Activated CD8-positive, alpha-beta T cell treated with anti-CD3 and anti-CD28 coated beads for 36 hours (primary cell): ENCODE measurements around the gene LAGE3. TPM values are rescaled to one million over a fixed set of nuclear protein-coding genes. Genes with fewer than 3 reads are reported as not detected.

Experiments
- ATAC-seq: fragments of 200-7000 bp; cut with Tn5 transposase; one replicate; pipeline ENCODE4 v1.10.0; 2021; ENCODE audit warnings: mild to moderate bottlenecking, moderate library complexity
- CTCF ChIA-PET: fragments of 350-600 bp; sonication (Branson Sonifier 250); formaldehyde crosslinking; loops from one replicate; lab custom pipeline; 2021; ENCODE audit warnings: antibody characterized with exemption; lab: Charles Lee
- POLR2A ChIA-PET: fragments of 350-600 bp; sonication (Branson Sonifier 250); formaldehyde crosslinking; loops from one replicate; lab custom pipeline; 2021; ENCODE audit warnings: antibody characterized with exemption; lab: Charles Lee
- DNase-seq: peaks from one replicate; pipeline ENCODE4 v3.0.0-alpha.2; 2020
- H3K27ac Mint-ChIP-seq: one replicate; pipeline ENCODE4 v1.8.0; 2021; ENCODE audit warnings: mild to moderate bottlenecking, mixed read lengths
- H3K27me3 Mint-ChIP-seq: one replicate; pipeline ENCODE4 v1.8.0; 2021; ENCODE audit warnings: mixed read lengths
- H3K36me3 Mint-ChIP-seq: one replicate; pipeline ENCODE4 v1.8.0; 2021; ENCODE audit warnings: low read depth, mixed read lengths
- H3K4me1 Mint-ChIP-seq: one replicate; pipeline ENCODE4 v1.8.0; 2021; ENCODE audit warnings: low read depth, mixed read lengths
- H3K4me3 Mint-ChIP-seq: one replicate; pipeline ENCODE4 v1.8.0; 2021; ENCODE audit warnings: mild to moderate bottlenecking, moderate library complexity, mixed read lengths
- H3K9me3 Mint-ChIP-seq: one replicate; pipeline ENCODE4 v1.8.0; 2021; ENCODE audit warnings: mixed read lengths
- intact Hi-C: fragments of 100-400 bp; cut with micrococcal nuclease; formaldehyde crosslinking; loops from one replicate; pipeline ENCODE4 v1.10.0; 2022
- total RNA-seq, 2 experiments: library from RNA; stranded (reverse); gene quantifications; one replicate each; pipeline ENCODE4 v1.2.3, GENCODE V29; 2021
- TF ChIP-seq, protein P1 (sequence below): fragments of 200-600 bp; IDR thresholded peaks from one replicate; pipeline ENCODE4 v1.8.0; 2022; ENCODE audit warnings: antibody characterized with exemption, mild to moderate bottlenecking

LAGE3 gene
- total RNA-seq, 2 experiments from 2014 or later: 49.8 to 50.1 TPM

DNA sequence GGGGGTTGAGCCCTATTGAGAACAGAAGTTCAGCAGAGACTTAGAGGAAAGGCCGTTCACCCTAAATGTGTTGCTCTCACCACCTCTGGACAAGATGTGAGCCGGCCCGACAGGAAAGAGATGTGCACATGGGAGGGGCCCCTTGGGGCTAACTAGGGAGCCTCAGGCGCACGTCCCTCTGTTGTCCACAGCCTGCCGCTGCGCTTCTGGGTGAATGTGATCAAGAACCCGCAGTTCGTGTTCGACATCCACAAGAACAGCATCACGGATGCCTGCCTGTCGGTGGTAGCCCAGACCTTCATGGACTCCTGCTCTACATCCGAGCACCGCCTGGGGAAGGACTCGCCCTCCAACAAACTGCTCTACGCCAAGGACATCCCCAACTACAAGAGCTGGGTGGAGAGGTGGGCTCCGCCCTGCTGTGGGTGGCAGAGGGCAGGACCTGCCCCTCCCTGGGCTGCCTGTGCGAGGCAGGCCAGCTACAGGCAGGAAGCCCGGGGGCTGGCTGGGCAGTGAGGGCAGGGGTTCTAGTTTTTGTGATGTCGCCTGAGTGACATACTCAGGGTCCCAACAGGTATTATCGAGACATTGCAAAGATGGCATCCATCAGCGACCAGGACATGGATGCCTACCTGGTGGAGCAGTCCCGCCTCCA lies 8.0 kb downstream of the LAGE3 start:
- H3K4me1 Mint-ChIP-seq: peaks cover 4% of the 10 kb centered on the region
- ChIA-PET POLR2A (interaction anchor here (0.7 kb wide), 1 partner anchor 9 kb away, joined by 3 read pairs; no protein-coding TSS in a partner anchor), CTCF (no interaction called here)
- H3K36me3 Mint-ChIP-seq: peaks cover 5% of the 10 kb centered on the region
- intact Hi-C loops: no loop called here
- H3K4me3 Mint-ChIP-seq: no peak overlapping the region
- H3K27ac Mint-ChIP-seq: no peak overlapping the region
- no peaks in the 10 kb centered on the region for H3K9me3 Mint-ChIP-seq
- H3K27me3 Mint-ChIP-seq: no peaks in the 10 kb centered on the region
- DNase-seq (no peak), ATAC-seq (no peak)
- TF ChIP-seq, protein P1, sequence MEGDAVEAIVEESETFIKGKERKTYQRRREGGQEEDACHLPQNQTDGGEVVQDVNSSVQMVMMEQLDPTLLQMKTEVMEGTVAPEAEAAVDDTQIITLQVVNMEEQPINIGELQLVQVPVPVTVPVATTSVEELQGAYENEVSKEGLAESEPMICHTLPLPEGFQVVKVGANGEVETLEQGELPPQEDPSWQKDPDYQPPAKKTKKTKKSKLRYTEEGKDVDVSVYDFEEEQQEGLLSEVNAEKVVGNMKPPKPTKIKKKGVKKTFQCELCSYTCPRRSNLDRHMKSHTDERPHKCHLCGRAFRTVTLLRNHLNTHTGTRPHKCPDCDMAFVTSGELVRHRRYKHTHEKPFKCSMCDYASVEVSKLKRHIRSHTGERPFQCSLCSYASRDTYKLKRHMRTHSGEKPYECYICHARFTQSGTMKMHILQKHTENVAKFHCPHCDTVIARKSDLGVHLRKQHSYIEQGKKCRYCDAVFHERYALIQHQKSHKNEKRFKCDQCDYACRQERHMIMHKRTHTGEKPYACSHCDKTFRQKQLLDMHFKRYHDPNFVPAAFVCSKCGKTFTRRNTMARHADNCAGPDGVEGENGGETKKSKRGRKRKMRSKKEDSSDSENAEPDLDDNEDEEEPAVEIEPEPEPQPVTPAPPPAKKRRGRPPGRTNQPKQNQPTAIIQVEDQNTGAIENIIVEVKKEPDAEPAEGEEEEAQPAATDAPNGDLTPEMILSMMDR: no peak

DNA sequence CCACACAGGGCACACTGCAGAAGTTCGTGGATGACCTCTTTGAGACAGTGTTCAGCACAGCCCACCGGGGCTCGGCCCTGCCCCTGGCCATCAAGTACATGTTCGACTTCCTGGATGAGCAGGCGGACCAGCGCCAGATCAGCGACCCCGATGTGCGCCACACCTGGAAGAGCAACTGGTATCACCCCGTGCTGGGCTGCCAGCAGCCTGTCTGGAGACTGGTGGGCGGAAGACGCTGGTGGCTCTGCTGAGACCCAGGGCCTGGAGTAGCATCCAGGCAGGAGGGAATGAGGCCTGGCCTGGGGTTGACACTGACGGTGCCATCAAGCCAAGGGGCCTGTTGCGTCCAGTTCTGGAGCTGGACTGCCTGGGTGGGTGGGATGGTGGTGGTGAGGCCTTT lies 8.6 kb downstream of the LAGE3 start:
- TF ChIP-seq, protein P1: no peak
- H3K27me3 Mint-ChIP-seq: no peaks in the 10 kb centered on the region
- peaks cover 2% of the 10 kb centered on the region for H3K36me3 Mint-ChIP-seq
- peaks cover 1% of the 10 kb centered on the region for H3K4me1 Mint-ChIP-seq
- no peak overlapping the region for H3K4me3 Mint-ChIP-seq
- ChIA-PET POLR2A (no interaction called here), CTCF (no interaction called here)
- no peak for DNase-seq
- H3K27ac Mint-ChIP-seq: no peak overlapping the region
- ATAC-seq: no peak
- intact Hi-C loops: no loop called here
- no peaks in the 10 kb centered on the region for H3K9me3 Mint-ChIP-seq

DNA sequence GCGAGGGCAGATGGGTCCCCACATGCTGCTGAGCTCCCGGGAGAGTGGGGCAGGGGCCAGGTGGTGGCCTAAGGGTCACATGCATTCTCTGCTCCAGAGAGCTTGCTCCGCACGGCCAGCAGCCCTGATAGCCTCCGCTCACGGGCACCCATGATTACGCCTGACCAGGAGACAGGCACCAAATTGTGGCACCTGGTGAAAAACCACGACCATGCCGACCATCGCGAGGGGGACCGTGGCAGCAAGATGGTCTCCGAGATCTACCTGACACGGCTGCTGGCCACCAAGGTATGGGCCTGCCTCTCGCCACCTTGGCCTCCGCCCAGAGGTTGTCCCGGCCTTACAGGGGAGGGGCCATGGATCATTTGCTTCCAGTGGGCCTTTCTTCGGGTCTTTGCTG lies 9.2 kb downstream of the LAGE3 start:
- H3K4me1 Mint-ChIP-seq: no peaks in the 10 kb centered on the region
- H3K4me3 Mint-ChIP-seq: no peak overlapping the region
- TF ChIP-seq, protein P1: no peak
- intact Hi-C loops: no loop called here
- no peak overlapping the region for H3K27ac Mint-ChIP-seq
- no peaks in the 10 kb centered on the region for H3K9me3 Mint-ChIP-seq
- CTCF ChIA-PET: no interaction called here
- H3K36me3 Mint-ChIP-seq: peaks cover 2% of the 10 kb centered on the region
- POLR2A ChIA-PET: no interaction called here
- DNase-seq (no peak), ATAC-seq (no peak)
- no peaks in the 10 kb centered on the region for H3K27me3 Mint-ChIP-seq

DNA sequence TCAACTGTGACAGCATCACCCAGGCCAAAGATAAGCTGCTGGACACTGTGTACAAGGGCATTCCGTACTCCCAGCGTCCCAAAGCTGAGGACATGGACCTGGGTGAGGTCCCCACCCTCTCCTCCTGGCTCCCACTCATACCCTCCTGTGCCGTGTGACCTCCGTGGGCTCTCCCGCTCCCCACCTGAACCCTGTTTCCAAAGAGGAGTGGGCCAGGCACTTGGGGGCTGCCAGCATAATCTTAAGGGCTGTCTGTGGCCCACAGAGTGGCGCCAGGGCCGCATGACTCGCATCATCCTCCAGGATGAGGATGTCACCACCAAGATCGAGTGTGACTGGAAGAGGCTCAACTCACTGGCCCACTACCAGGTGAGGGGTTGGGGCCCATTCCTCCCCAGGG lies 10.0 kb downstream of the LAGE3 start:
- ATAC-seq: no peak
- ChIA-PET CTCF (no interaction called here), POLR2A (no interaction called here)
- TF ChIP-seq, protein P1: no peak
- Mint-ChIP-seq H3K4me1 (no peaks in the 10 kb centered on the region), H3K9me3 (no peaks in the 10 kb centered on the region), H3K27me3 (no peaks in the 10 kb centered on the region), H3K36me3 (peaks cover 2% of the 10 kb centered on the region), H3K4me3 (no peak overlapping the region), H3K27ac (no peak overlapping the region)
- no peak for DNase-seq
- intact Hi-C loops: no loop called here

DNA sequence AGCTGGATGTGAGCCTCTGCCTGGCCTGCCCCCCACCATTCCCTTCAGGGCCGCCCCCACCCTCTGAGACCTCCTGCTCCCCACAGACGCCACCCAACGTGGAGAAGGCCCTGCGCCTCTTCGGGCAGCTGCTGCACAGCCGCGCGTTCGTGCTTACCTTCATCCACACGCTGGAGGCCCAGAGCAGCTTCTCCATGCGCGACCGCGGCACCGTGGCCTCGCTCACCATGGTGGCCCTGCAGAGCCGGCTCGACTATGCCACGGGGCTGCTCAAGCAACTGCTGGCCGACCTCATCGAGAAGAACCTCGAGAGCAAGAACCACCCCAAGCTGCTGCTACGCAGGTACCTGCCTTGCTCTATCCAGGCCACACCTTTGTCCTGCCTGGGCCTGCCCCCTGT lies 10.9 kb downstream of the LAGE3 start:
- no peaks in the 10 kb centered on the region for H3K9me3 Mint-ChIP-seq
- POLR2A ChIA-PET: interaction anchor here (0.8 kb wide), 1 partner anchor 85 kb away, joined by 3 read pairs; no protein-coding TSS in a partner anchor
- H3K27ac Mint-ChIP-seq: no peak overlapping the region
- ATAC-seq (no peak), DNase-seq (no peak)
- H3K4me3 Mint-ChIP-seq: no peak overlapping the region
- intact Hi-C loops: no loop called here
- H3K27me3 Mint-ChIP-seq: no peaks in the 10 kb centered on the region
- TF ChIP-seq, protein P1: no peak
- H3K36me3 Mint-ChIP-seq: peaks cover 2% of the 10 kb centered on the region
- H3K4me1 Mint-ChIP-seq: no peaks in the 10 kb centered on the region
- CTCF ChIA-PET: no interaction called here
